NCI-H146 treated with DMSO at 0.1 percent for 48 hours (cell line): Measurements from ENCODE around the gene LRRC41.
"Not testable (repeated sequence)": the region's sequence is repeated elsewhere in the genome, so short reads cannot be mapped to it uniquely, and the experiment has no call there.

ENCODE experiments used
- DNase-seq: peaks from one replicate; lab custom pipeline; 2025; ENCODE audit not compliant: unreplicated experiment; lab: John Stamatoyannopoulos, UW

Gene LRRC41

DNA sequence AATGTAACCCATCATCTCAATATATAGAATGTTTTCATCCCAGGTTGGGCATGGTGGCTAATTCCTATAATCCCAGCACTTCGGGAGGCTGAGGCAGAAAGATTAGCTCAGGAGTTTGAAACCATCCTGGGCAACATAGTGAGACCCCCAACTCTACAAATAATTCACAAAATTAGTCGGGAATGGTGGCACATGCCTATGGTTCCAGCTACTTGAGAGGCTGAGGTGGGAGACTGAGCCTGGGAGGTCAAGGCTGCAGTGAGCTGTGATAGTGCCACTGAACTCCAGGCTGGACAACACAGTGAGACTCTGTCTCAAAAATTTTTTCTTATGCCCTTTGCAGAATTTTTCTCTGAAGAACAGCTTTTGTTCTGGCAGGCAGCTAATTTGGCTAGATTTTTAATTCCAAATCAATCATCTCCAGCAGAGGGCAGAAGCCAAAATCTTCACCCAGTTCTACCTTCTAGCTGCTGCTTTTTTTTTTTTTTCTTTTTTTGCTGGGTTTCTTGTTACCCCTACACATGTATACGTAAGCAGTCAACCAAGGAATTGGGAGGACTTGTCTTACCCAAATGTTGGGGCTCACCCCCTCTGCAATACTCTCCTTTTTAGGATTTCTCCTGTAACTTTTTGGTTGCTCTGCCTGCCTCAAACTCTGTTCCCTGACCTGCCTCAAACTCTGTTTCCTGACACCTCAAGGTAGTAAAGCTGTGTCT, 58.6 kb downstream of the LRRC41 start:
- DNase-seq, result no peak

DNA sequence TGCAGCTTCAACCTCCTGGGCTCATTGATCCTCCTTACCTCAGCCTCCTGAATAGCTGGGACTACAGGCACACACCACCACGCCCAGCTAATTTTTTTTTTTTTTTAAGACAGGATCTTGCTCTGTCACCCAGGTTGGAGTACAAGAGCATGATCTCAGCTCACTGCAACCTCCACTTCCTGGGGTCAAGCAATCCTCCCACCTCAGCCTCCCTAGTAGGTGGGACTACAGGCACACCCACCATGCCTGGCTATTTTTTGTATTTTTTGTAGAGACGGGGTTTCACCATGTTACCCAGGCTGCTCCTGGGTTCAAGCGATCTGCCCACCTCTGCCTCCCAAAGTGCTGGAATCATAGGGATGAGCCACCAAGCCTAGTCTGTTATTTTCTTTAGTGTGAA, 59.6 kb downstream of the LRRC41 start:
- not testable (repeated sequence) for DNase-seq

DNA sequence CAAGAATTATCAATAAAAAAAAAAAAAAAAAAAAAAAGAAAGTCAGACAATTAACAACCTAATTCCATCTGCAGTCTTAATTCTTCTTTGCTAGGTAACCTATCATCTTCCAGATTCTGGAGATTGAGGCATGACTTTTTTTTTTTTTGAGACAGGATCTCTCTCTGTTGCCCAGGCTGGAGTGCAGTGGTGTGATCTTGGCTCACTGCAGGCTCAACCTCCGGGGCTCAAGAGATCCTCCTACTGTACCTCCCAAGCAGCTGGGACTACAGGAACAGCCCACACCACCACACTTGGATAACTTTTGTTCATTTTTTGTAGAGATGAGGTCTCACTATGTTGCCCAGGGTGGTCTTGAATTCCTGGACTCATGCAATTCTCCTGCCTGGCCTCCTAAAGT, 60.5 kb downstream of the LRRC41 start:
- no peak for DNase-seq

DNA sequence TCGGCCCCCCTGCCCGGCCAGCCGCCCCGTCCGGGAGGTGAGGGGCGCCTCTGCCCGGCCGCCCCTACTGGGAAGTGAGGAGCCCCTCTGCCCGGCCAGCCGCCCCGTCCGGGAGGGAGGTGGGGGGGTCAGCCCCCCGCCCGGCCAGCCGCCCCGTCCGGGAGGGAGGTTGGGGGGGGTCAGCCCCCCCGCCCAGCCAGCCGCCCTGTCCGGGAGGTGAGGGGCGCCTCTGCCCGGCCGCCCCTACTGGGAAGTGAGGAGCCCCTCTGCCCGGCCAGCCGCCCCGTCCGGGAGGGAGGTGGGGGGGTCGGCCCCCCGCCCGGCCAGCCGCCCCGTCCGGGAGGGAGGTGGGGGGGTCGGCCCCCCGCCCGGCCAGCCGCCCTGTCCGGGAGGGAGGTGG, 61.7 kb downstream of the LRRC41 start:
- not testable (repeated sequence) for DNase-seq

DNA sequence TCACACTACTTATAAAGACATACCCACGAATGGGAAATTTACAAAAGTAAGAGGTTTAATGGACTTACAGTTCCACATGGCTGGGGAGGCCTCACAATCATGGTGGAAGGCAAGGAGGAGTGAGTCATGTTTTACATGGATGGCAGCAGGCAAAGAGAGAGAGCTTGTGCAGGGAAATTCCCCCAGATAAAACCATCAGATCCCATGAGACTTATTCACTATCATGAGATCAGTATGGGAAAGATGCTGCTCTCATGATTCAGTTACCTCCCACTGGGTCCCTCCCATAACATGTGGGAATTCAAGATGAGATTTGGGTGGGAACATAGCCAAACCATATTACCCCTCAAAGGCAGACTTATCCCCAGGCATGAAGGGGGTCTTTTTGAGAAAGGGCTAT, 64.6 kb downstream of the LRRC41 start:
- DNase-seq, result not testable (repeated sequence)

DNA sequence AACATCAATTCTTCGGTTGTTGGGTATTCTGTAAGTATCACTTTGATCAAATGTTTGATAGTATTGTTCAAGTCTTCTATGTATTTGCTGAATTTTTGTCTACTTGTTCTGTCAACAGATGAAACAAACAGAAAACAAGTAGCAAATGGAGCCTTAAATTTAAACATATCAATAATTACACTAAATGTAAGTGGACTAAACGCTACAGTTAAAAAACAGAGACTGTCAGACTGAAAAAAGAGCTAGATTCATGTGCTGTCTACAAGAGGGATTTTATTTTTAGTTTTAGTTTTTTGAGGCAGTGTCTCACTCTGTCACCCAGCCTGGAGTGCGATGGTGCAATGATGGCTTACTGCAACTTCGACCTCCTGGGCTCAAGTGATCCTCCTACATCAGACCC, 66.5 kb downstream of the LRRC41 start:
- DNase-seq, result no peak

DNA sequence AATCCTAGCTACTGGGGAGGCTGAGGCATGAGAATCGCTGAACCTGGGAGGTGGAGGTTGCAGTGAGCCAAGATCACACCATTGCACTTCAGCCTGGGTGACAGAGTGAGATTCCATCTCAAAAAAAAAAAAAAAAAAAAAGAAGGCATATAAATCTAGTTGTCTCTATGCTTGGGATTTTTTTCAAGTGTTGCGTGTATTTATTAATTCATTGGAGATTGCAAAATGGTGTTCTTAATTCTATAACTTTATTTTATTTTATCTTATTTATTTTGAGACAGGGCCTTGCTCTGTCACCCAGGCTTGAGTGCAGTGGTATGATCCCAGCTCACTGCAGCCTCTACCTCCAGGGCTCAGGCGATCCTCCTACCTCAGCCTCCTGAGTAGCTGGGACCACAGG, 72.2 kb downstream of the LRRC41 start:
- DNase-seq, result not testable (repeated sequence)
